Heart left ventricle (tissue), 13 donors: ENCODE data around the gene ULK1.

Experiments used
- CTCF ChIP-seq, 12 donors: fragments of 200-600 bp; sonication (generic) in 4 of 12; IDR thresholded peaks; one replicate each; pipeline versions ENCODE4 v1.5.0 to v1.8.0; 2018 to 2022; ENCODE audit warnings: antibody characterized with exemption in 12 of 12, mild to moderate bottlenecking in 5 of 12
- POLR2A ChIP-seq, 2 donors: fragments of 450-650 bp; IDR thresholded peaks; one replicate each; pipeline ENCODE4 v1.6.1; 2017; ENCODE audit warnings: antibody characterized with exemption in 2 of 2, mild to moderate bottlenecking in 2 of 2, moderate library complexity in 2 of 2
- donor health status: ischemic (EF 13 %, LVEDD 7.1; RV severe dilation, severe dysfunction).
- donor health status: DM: no; HTN: yes; CAD: no.
- donor health status: DM: no; HTN: no; CAD: no.
- donor health status: ischemic (EF 25% LVEDD 6.9; RV normal size, moderate dysfunction).
- donor health status: ischemic (EF 25% LVEDD 5.7; RV mildly dilated, moderate dysfunction).
- donor health status: ischemic (EF 35%, LVEDD 5.7; RV mildly dilated, moderate dysfunction).
- donor health status: nonischemic (EF 11% LVEDD 7.7; RV severe dilation, severe dysfunction).
- donor health status: DM: yes; HTN: yes; CAD: no.
- donor health status: PGD.
- donor health status: ischemic (EF 29% LVEDD 5.4; RV normal size, mild dysfunction).
- donor health status: nonischemic (EF 23%, LVEDD 6.1; RV moderate dilation, normal function).

GRCh38 chr12:131949431-131950181 is 55.2 kb downstream of the ULK1 start, which contains the start of gene EP400:
- TF ChIP-seq POLR2A (IDR thresholded peaks at IDR 0.05) (peak in 1 of 2 donors; percentile 57), CTCF (IDR thresholded peaks at IDR 0.05) (peak; percentile 14 to 84 (median 61))
